SU-DHL-6 (cell line): ENCODE results near the gene RBP5.

Experiments used
- CTCF ChIP-seq: fragments of 200-600 bp; sonication (generic); IDR thresholded peaks from one replicate; pipeline ENCODE4 v1.5.1; 2017; ENCODE audit warnings: antibody characterized with exemption, mild to moderate bottlenecking, low read length, moderate library complexity; ENCODE audit not compliant: insufficient read depth, poor library complexity, severe bottlenecking
- EZH2phosphoT487 ChIP-seq: fragments of 200-600 bp; sonication (generic), shearing (Covaris generic); conservative IDR thresholded peaks from 2 replicates; pipeline ENCODE4 v1.6.1; 2018; ENCODE audit warnings: mild to moderate bottlenecking, antibody characterized with exemption, low read length, moderate library complexity, mixed read lengths

GRCh38 chr12:7161327-7161726, 32.6 kb upstream of the RBP5 start:
- TF ChIP-seq CTCF (no peak), EZH2phosphoT487 (no peak)
